H9 (cell line): ENCODE results near the gene TFEB. TPM values are rescaled to one million over a fixed set of nuclear protein-coding genes. Genes with fewer than 3 reads are reported as not detected.

Experiments
- DNase-seq: peaks from one replicate; pipeline ENCODE4 v3.0.0-alpha.2; 2017
- H2AFZ ChIP-seq: one replicate; pipeline ENCODE4 v1.6.1; 2013; ENCODE audit warnings: mild to moderate bottlenecking, low read length, control low read depth, moderate library complexity
- H2AK5ac ChIP-seq: 2 replicates; pipeline ENCODE4 v1.6.1; 2013; ENCODE audit warnings: low read length, control low read depth, mixed read lengths; ENCODE audit not compliant: insufficient read length
- H2BK120ac ChIP-seq: one replicate; pipeline ENCODE4 v1.6.1; 2013; ENCODE audit warnings: low read depth, mild to moderate bottlenecking, low read length, control low read depth, inconsistent platforms; ENCODE audit not compliant: poor library complexity, severe bottlenecking
- H2BK12ac ChIP-seq: 2 replicates; pipeline ENCODE4 v1.6.1; 2013; ENCODE audit warnings: low read length, control low read depth, mixed read lengths, low read depth; ENCODE audit not compliant: insufficient read length
- H2BK15ac ChIP-seq: 2 replicates; pipeline ENCODE4 v1.6.1; 2013; ENCODE audit warnings: low read depth, low read length, control low read depth
- H2BK20ac ChIP-seq: one replicate; pipeline ENCODE4 v1.6.1; 2013; ENCODE audit warnings: low read depth, mild to moderate bottlenecking, low read length, control low read depth, inconsistent platforms; ENCODE audit not compliant: poor library complexity, severe bottlenecking
- H2BK5ac ChIP-seq: 2 replicates; pipeline ENCODE4 v1.6.1; 2013; ENCODE audit warnings: low read length, control low read depth, mixed read lengths; ENCODE audit not compliant: insufficient read length
- H3K14ac ChIP-seq: 2 replicates; pipeline ENCODE4 v1.6.1; 2013; ENCODE audit warnings: low read length, control low read depth; ENCODE audit not compliant: insufficient read depth
- H3K18ac ChIP-seq: 2 replicates; pipeline ENCODE4 v1.6.1; 2013; ENCODE audit warnings: low read depth, mild to moderate bottlenecking, mixed read lengths, low read length, control low read depth; ENCODE audit not compliant: insufficient read length
- H3K23ac ChIP-seq: 2 replicates; pipeline ENCODE4 v1.6.1; 2013; ENCODE audit warnings: low read length, control low read depth, mixed read lengths, low read depth; ENCODE audit not compliant: insufficient read length
- H3K23me2 ChIP-seq: 2 replicates; pipeline ENCODE4 v1.6.1; 2013; ENCODE audit warnings: low read depth, mild to moderate bottlenecking, mixed read lengths, low read length, control low read depth; ENCODE audit not compliant: insufficient read length, poor library complexity, severe bottlenecking
- H3K27ac ChIP-seq: 2 replicates; pipeline ENCODE4 v1.5.1; 2013; ENCODE audit warnings: low read length, control low read depth, mixed read lengths, low read depth; ENCODE audit not compliant: insufficient read length
- H3K27me3 ChIP-seq: 2 replicates; pipeline ENCODE4 v1.6.1; 2013; ENCODE audit warnings: low read length, control low read depth, inconsistent platforms; ENCODE audit not compliant: insufficient read depth
- H3K4ac ChIP-seq: 2 replicates; pipeline ENCODE4 v1.6.1; 2013; ENCODE audit warnings: low read depth, mild to moderate bottlenecking, control low read depth, inconsistent platforms, low read length, moderate library complexity
- H3K4me1 ChIP-seq: 2 replicates; pipeline ENCODE4 v1.6.1; 2013; ENCODE audit warnings: low read length, control low read depth, inconsistent platforms; ENCODE audit not compliant: insufficient read depth
- H3K4me2 ChIP-seq: 2 replicates; pipeline ENCODE4 v1.6.1; 2013; ENCODE audit warnings: low read length, control low read depth, mixed read lengths; ENCODE audit not compliant: insufficient read length, insufficient read depth
- H3K56ac ChIP-seq: 2 replicates; pipeline ENCODE4 v1.6.1; 2013; ENCODE audit warnings: low read depth, mild to moderate bottlenecking, mixed read lengths, low read length, control low read depth; ENCODE audit not compliant: insufficient read length
- H3K79me1 ChIP-seq: 2 replicates; pipeline ENCODE4 v1.6.1; 2013; ENCODE audit warnings: low read depth, mild to moderate bottlenecking, moderate library complexity, low read length, control low read depth, inconsistent platforms; ENCODE audit not compliant: insufficient read depth, poor library complexity, severe bottlenecking
- H3K79me2 ChIP-seq: 2 replicates; pipeline ENCODE4 v1.6.1; 2013; ENCODE audit warnings: low read length, control low read depth, inconsistent platforms; ENCODE audit not compliant: insufficient read depth
- H3K9ac ChIP-seq: 2 replicates; pipeline ENCODE4 v1.6.1; 2013; ENCODE audit warnings: low read length, control low read depth, mixed read lengths; ENCODE audit not compliant: insufficient read length; ENCODE audit errors: extremely low read depth
- H3K9me3 ChIP-seq: one replicate; pipeline ENCODE4 v1.6.1; 2013; ENCODE audit warnings: low read depth, low read length, inconsistent platforms; ENCODE audit not compliant: control insufficient read depth
- H3T11ph ChIP-seq: one replicate; pipeline ENCODE4 v1.6.1; 2013; ENCODE audit warnings: mild to moderate bottlenecking, low read length, control low read depth, inconsistent platforms
- H4K20me1 ChIP-seq: one replicate; pipeline ENCODE4 v1.6.1; 2013; ENCODE audit not compliant: control insufficient read depth, insufficient read length, insufficient read depth
- H4K5ac ChIP-seq: 2 replicates; pipeline ENCODE4 v1.6.1; 2013; ENCODE audit warnings: low read depth, mild to moderate bottlenecking, mixed read lengths, low read length, control low read depth; ENCODE audit not compliant: insufficient read length
- H4K8ac ChIP-seq: replicated peaks from 2 replicates; pipeline ENCODE4 v1.6.1; 2013; ENCODE audit warnings: low read length, control low read depth, mixed read lengths, low read depth; ENCODE audit not compliant: insufficient read length
- H4K91ac ChIP-seq: 2 replicates; pipeline ENCODE4 v1.6.1; 2013; ENCODE audit warnings: low read depth, mild to moderate bottlenecking, moderate library complexity, mixed read lengths, low read length, control low read depth; ENCODE audit not compliant: insufficient read length
- H3K27ac Mint-ChIP-seq, 3 experiments: 2 replicates in 2 of 3; 3 replicates in 1 of 3; pipeline ENCODE4 v1.8.0; 2020 to 2021; ENCODE audit warnings: mixed read lengths in 3 of 3, mild to moderate bottlenecking in 1 of 3, moderate library complexity in 1 of 3
- H3K27me3 Mint-ChIP-seq: 2 replicates; pipeline ENCODE4 v1.8.0; 2021; ENCODE audit warnings: low read depth, mild to moderate bottlenecking, moderate library complexity, mixed read lengths
- H3K36me3 Mint-ChIP-seq, 3 experiments: 2 replicates in 2 of 3; 3 replicates in 1 of 3; pipeline ENCODE4 v1.8.0; 2020 to 2021; ENCODE audit warnings: low read depth in 3 of 3, mixed read lengths in 3 of 3; ENCODE audit not compliant: insufficient read depth in 1 of 3
- H3K4me1 Mint-ChIP-seq, 2 experiments: 2 replicates each; pipeline ENCODE4 v1.8.0; 2020; ENCODE audit warnings: mixed read lengths in 2 of 2
- H3K4me3 Mint-ChIP-seq, 2 experiments: 2 replicates in 1 of 2; 3 replicates in 1 of 2; pipeline ENCODE4 v1.8.0; 2020 to 2021; ENCODE audit warnings: mild to moderate bottlenecking in 2 of 2, mixed read lengths in 2 of 2, moderate library complexity in 1 of 2
- H3K9me3 Mint-ChIP-seq, 2 experiments: 2 replicates in 1 of 2; 3 replicates in 1 of 2; pipeline ENCODE4 v1.8.0; 2020; ENCODE audit warnings: mild to moderate bottlenecking in 2 of 2, mixed read lengths in 2 of 2, moderate library complexity in 1 of 2
- CTCF ChIP-seq: fragments of 200-600 bp; sonication (generic); conservative IDR thresholded peaks from 3 replicates; pipeline ENCODE4 v1.8.0; 2021; ENCODE audit warnings: antibody characterized with exemption, mild to moderate bottlenecking
- WGBS: extraction: QIAGEN DNeasy Blood & Tissue Kit; methylation state at CpG from one replicate; pipeline ENCODE4 v1.1.7; 2013; ENCODE audit warnings: missing lambda C conversion rate, low lambda C conversion rate, mixed read lengths; ENCODE audit not compliant: insufficient read length; ENCODE audit errors: extremely low coverage; 5-methylcytosine and 5-hydroxymethylcytosine counted together
- total RNA-seq: library from RNA; stranded (reverse); gene quantifications from 2 replicates; pipeline ENCODE4 v1.2.1, GENCODE V29; 2021

The TFEB gene
- total RNA-seq, 1 experiment from 2014 or later = 1.2 TPM

GRCh38 chr6:41727705-41728072 is 7.7 kb downstream of the TFEB start:
- H3K14ac ChIP-seq = no peak overlapping the region
- no peak for DNase-seq
- no peak overlapping the region for H3K56ac ChIP-seq
- H3K79me1 ChIP-seq = no peaks in the 10 kb centered on the region
- no peak overlapping the region for H3K23ac ChIP-seq
- no peak overlapping the region for H4K8ac ChIP-seq
- H3K9ac ChIP-seq = no peak overlapping the region
- no peak overlapping the region for H2BK15ac ChIP-seq
- no peak overlapping the region for H4K91ac ChIP-seq
- H2AK5ac ChIP-seq = no peak overlapping the region
- H3K4me1 ChIP-seq = peaks cover 11% of the 10 kb centered on the region; the same call in 1 of the 2 replicates
- H3K27ac ChIP-seq = no peak overlapping the region
- no peak overlapping the region for H2BK12ac ChIP-seq
- no peak overlapping the region for H2BK5ac ChIP-seq
- H3K18ac ChIP-seq = no peak overlapping the region
- Mint-ChIP-seq H3K9me3 (no peaks in the 10 kb centered on the region), H3K27ac (peak overlapping the region in 1 of 3 experiments; percentile 62; a peak in 1 of 7 replicates), H3K4me3 (no peak overlapping the region), H3K4me1 (peaks cover 43 to 47% of the 10 kb centered on the region in 2 experiments), H3K36me3 (no peaks in the 10 kb centered on the region), H3K27me3 (peaks cover 22% of the 10 kb centered on the region)
- H3K4me2 ChIP-seq = no peak overlapping the region
- no peak overlapping the region for H2BK20ac ChIP-seq
- H3T11ph ChIP-seq = no peak overlapping the region
- no peaks in the 10 kb centered on the region for H3K27me3 ChIP-seq
- no peak overlapping the region for H3K4ac ChIP-seq
- H2AFZ ChIP-seq = no peak overlapping the region
- no peaks in the 10 kb centered on the region for H3K23me2 ChIP-seq
- H3K79me2 ChIP-seq = no peaks in the 10 kb centered on the region
- H3K9me3 ChIP-seq = no peaks in the 10 kb centered on the region
- H2BK120ac ChIP-seq = no peak overlapping the region
- H4K5ac ChIP-seq = no peak overlapping the region
- no CpG with 5 or more reads among the region's 3 CpGs for WGBS
- H4K20me1 ChIP-seq = no peaks in the 10 kb centered on the region
- no peak for TF ChIP-seq CTCF
